Choroid plexus epithelial cell (primary cell): ENCODE results near the gene EPHX1.

ENCODE experiments used
- DNase-seq: peaks from one replicate; pipeline ENCODE4 v3.0.0-alpha.2; 2010; ENCODE audit warnings: low read depth
- H3K4me3 ChIP-seq: 2 replicates; pipeline ENCODE4 v1.5.1; 2011; ENCODE audit warnings: low read depth, mild to moderate bottlenecking, control low read depth, low read length, moderate library complexity
- TF ChIP-seq, protein P1 (sequence below): conservative IDR thresholded peaks from 2 replicates; pipeline ENCODE4 v1.5.1; 2011; ENCODE audit warnings: low read depth, mild to moderate bottlenecking, control low read depth, inconsistent platforms, low read length, moderate library complexity

Gene EPHX1

DNA sequence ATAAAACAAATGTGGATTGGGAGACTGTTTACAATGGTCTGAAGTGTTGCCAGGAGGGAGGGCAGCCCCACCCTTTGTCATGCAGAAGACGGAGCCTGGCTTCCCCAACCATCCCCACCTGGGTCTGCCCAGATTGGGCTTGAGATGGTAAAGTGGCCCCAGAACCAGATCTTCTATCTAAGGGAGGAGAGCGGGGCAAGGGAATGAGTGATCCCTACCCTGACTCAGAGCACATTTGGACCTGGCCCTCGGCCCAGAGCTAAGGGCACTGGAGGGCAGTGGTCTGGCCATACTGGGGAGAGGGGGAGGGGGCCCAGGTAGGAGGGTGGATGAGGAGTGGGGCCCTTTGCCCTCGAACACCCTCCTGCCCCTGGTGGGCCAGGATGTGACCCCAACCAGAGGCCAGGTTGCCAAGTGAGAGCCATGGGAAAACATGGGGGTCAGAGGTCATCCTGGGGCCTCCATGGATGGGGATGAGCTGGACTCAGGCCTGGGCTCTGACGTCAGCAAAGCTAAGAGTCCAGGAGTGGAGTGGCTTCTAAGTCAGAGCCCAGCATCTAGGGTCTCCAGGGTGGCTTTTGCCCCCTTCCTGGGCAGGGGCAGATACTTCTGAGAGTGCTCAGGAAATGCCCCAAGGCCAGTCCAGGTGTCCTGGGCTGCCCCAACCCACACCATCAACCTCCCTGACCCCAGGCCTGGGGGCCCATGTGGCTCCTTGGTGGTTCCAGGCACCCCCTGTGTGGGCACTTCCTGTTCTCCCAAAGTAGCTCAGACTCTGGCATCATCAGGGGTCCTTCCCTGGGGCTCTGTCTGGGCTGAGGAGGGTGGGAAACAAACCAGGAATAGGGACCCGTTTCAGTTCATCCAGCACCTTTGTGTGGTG is 80.7 kb downstream of the EPHX1 start:
- no peak for DNase-seq
- TF ChIP-seq, protein P1, sequence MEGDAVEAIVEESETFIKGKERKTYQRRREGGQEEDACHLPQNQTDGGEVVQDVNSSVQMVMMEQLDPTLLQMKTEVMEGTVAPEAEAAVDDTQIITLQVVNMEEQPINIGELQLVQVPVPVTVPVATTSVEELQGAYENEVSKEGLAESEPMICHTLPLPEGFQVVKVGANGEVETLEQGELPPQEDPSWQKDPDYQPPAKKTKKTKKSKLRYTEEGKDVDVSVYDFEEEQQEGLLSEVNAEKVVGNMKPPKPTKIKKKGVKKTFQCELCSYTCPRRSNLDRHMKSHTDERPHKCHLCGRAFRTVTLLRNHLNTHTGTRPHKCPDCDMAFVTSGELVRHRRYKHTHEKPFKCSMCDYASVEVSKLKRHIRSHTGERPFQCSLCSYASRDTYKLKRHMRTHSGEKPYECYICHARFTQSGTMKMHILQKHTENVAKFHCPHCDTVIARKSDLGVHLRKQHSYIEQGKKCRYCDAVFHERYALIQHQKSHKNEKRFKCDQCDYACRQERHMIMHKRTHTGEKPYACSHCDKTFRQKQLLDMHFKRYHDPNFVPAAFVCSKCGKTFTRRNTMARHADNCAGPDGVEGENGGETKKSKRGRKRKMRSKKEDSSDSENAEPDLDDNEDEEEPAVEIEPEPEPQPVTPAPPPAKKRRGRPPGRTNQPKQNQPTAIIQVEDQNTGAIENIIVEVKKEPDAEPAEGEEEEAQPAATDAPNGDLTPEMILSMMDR, result no peak

DNA sequence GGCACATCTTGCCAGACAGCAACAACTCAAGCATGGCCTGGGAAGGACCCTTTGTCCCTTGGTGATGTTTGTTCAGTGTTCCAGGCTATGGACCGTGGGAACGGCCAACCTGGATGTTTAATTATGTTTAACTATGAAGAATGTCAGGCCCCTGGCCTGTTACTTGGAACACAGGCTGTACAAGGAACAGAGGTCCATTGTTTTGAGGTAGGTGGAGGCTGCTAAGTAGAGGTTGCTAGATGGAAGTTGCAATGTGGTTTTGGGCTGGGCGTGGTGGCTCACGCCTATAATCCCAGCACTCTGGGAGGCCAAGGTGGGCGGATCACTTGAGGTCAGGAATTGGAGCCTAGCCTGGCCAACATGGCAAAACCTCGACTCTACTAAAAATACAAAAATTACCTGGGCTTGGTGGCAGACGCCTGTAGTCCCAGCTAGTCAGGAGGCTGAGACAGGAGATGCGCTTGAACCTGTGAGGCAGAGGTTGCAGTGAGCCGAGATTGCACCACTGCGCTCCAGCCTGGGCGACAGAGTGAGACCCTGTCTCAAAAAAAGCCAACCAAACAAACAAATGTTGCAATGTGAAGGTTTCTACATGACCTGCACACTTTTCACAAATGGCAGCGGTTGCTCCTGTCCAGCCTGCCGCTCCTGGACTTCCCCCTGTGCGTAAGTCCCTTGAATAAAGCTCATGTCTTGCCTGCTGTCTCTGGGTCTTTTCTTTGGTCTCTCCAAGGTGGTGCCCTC is 81.5 kb downstream of the EPHX1 start:
- DNase-seq, result no peak
- TF ChIP-seq, protein P1, result no peak
- no peak overlapping the region for H3K4me3 ChIP-seq

More for the DNA sequence above, 80.7 kb downstream of the EPHX1 start:
- no peak overlapping the region for H3K4me3 ChIP-seq

DNA sequence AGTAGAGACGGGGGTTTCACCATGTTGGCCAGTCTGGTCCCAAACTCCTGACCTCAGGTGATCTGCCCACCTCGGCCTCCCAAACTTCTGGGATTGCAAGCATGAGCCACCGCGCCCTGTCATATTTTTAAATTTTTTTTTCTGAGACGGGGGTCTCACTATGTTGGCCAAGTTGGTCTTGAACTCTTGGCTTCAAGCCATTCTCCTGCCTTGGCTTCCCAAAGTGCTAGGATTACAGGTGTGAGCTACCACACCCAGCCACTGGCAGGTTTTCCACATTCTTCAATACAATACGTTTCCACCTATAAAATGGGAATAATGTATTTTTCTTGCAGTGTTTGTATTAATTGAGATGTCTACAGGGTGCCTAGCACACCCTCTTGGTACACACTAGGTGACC is 82.4 kb downstream of the EPHX1 start:
- no peak overlapping the region for H3K4me3 ChIP-seq
- DNase-seq, result no peak
- TF ChIP-seq, protein P1, result no peak
